Frontal cortex (tissue), 4 donors: Measurements from ENCODE around the gene CSF3R. TPM values are rescaled to one million over a fixed set of nuclear protein-coding genes. Genes with fewer than 3 reads are reported as not detected.

ENCODE experiments used
- DNase-seq, 2 donors: peaks; one replicate each; pipeline ENCODE4 v3.0.0; 2012; ENCODE audit warnings: low spot score in 2 of 2
- FAIRE-seq: peaks from 2 replicates; lab custom pipeline; 2012; peaks lifted over from hg19 to GRCh38; lab: Jason Lieb, UNC
- total RNA-seq: library from RNA; depleted of rRNA; stranded (reverse); fragments of >200 nt; gene quantifications from one replicate; pipeline ENCODE4 v1.2.3, GENCODE V29; 2014
- donor health status: control.
- donor health status: control.
- donor health status: control.

CSF3R gene
- total RNA-seq, 1 donor from 2014 or later, result 1.2 TPM

DNA sequence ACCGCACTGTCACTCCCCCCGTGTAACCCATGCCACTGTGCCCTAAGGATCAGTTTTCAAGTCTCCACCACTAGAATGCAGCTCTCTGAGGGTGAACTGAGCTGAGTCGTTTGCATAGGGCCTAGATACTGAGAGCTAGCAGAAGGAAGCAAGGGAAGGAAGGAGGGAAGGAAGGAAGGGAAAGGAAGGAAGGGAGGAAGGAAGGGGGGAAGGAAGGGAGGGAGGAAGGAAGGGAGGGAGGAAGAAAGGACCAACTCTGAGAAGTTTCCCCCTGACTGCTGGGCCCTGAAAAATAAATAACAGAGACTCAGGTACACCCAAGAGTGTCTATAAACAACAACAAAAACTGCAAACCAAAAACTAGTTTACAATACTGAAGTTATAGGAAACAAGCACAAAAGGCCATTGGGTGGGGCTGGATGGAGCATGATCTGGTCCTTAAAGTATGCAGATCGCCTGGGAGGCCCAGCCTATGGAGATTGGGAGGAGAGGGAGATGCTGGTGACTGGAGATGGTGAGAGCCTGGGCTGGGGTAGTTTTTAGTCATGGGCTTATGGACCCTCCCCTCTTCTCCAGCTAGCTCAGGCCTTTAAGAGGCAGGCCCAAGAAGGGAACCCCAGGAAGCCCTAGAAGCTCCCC is 16.9 kb downstream of the CSF3R start:
- no peak for FAIRE-seq
- no peak for DNase-seq

- peak in 1 of 2 donors; percentile 34 for DNase-seq
- FAIRE-seq, result no peak
These were observed 17.9 kb downstream of the CSF3R start for GRCh38 chr1:36464605-36465393.

DNA sequence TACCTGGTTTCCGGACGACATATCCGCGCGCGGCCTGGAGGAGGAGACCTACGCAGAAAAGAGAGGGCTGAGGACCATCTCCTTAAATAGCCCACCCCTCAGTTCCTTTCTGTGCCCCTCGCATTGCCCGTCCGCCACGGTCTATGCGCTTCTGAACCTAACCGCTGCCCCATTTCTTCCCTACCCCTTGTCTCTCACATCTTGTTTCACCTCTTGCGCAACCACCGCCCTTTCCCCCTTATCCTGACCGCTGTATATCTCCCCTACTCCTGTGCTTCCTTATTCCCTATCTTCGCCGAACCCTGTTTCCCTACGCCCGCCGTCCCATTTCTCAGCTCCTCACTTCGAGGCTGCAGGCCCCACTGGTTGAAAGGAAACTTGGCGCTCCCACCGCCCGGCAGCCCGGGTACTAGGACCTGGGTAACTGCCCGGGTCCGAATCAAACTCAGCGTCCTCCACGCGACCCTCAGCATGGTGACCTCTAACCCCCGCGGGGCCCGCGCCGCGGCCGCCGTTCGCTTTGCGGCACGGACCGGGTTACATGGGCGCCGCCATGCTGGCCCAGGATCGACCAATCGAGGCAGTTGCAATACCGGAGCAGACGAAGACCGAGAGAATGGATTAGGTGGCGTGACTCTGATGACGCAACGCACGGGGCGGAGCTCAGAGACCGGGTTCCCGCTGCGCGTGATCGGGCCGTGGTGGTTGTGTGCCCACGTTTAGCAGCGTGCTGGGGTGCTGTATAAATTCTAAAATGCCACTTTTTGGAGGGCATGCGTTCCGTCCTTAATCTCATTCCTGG is 18.7 kb downstream of the CSF3R start, which contains the start of gene MRPS15:
Gene MRPS15 (minus strand): TSS at position 582 of the 802 bp plus-strand sequence. CDS start 109 bp downstream, at position 473.
- peak; percentile 21 for FAIRE-seq
- DNase-seq, result peak; percentile 87 to 97

DNA sequence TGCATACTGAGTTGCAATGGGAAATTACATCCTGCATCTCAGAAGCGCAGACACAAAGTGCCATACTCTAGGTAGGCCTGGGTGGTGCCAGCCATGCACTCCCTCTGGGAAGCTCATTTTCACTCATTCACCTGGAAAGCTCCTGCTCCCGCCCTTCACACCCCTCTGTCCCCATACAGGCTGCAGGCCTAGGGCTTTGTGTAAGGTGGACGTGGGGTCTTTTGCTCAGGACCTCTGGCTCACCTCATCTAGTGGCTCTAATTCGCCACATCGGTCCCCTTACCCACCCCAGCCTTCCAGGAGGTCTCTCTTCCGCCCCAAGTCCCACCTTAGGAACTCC is 19.3 kb downstream of the CSF3R start:
- FAIRE-seq (no peak), DNase-seq (no peak)

DNA sequence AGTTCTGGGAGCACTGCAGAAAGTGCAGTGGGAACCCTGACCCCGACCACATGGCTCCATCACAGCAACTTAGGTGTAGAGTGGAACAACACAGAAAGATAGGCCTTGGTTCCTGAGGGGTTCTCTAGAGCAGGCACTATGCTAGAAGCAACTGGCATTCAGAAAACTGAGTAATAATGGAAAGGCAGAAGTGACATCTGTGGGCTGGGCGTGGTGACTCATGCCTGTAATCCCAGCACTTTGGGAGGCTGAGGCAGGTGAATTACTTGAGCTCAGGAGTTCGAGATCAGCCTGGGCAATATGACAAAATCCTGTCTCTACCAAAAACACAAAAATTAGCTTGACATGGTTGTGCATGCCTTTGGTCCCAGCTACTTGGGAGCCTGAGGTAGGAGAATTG is 23.8 kb downstream of the CSF3R start:
- FAIRE-seq, result no peak
- DNase-seq, result no peak

DNA sequence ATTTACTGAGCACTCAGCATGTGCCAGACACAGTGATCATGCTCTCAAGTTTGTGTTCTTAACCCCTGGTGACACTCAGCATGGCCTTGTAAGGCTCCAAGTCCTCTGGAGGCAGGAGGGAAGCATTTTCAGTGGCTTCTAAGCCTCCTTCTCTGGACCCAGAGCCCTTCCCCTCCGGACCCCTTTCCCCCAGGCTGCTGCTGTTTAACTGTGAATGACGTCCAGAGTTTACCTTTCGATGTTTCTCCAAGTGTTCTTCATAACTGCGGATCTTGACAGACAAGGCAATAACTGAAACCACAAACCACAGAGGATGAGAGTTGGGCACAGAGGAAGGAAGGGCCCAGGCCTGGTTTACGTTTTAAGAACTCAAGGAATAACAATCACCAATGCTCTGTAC is 25.0 kb downstream of the CSF3R start:
- no peak for FAIRE-seq
- no peak for DNase-seq

GRCh38 chr1:36456391-36456928 is 26.3 kb downstream of the CSF3R start:
- DNase-seq (no peak), FAIRE-seq (no peak)

- no peak for DNase-seq
- no peak for FAIRE-seq
These were observed 27.3 kb downstream of the CSF3R start for GRCh38 chr1:36455386-36455785.

DNA sequence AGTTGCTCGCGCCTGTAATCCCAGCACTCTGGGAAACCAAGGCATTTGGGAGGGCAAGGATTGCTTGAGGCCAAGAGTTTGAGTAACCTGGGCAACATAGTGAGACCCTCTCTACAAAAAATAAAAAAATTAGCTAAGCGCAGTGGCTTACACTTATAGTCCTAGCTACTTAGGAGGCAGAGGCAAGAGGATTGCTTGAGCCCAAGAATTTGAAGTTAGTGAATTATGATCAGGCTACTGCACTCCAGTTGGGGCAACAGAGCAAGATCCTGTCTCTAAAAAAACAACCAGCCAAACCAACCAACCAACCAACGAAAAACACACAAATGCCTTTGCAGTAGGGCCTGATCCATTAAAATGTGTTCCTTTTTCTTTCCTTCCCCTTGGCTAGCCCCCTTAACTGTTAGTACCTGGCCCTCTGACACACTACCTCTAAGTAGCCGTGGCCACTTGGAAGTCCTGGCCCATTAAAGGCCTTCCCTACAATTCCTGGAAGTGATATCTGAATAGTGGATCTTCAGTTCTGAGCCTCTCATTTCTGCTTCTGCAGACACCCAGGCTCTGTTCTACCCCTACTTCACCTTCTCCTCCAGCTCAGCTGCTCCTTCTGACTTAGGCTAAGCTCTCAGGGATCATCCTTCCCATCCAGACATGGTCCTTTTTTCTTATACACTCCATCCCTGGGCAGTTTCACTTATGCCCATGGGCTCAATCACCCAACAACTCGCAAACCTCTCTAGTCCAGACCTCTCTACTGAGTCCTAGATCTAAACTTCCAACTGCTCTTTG is 28.9 kb downstream of the CSF3R start:
- no peak for FAIRE-seq
- no peak for DNase-seq

DNA sequence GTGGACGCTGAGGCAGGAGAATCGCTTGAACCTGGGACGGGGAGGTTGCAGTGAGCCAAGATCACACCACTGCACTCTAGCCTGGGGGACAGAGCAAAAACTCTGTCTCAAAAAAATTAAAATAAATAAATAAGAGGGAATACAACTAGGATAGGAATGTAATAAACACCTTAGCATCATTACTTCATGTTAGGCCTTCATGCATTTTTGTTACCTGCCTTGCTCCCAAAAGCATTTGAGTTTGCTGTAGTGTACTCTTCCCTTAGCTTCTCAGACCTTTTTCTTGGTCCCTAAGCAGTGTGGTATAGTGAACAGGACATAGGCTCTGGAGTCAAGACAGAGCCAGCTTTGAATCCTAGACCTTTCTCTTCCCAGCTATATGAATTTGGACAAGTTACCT is 29.7 kb downstream of the CSF3R start:
- FAIRE-seq, result no peak
- no peak for DNase-seq

GRCh38 chr1:36450919-36451305 is 31.8 kb downstream of the CSF3R start:
- FAIRE-seq (no peak), DNase-seq (peak in 1 of 2 donors; percentile 37)

DNA sequence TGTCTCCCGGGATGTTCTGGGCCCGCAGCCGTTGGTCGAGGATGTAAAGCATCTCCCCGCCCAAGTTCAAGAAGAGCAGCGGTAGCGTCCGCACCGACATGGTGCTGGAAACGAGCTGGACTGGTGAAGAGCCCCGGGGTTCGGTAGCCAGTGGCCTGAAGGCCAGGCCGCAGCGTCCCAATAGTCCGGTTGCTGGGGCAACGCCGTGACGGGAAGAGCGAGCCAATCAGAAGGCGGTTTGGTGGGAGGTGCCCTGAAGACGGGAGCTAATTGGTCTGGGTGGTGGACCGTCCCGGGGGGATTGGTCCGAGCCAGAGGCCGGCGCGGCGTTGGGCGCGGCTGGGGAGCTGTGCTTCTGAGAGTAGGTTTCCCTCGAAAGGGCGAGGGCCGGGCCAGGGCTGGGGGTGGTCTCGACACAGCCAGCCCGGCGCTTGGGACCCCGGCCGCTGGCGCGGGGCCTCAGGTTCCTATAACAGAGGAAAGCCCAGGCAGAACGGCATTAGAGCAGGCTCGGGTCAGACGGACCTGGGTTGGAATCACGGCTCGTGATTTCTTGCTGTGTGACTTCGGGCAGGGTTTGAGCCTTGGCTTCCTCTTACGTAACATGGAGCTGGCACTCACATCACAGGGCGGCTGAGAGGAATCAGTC is 32.3 kb downstream of the CSF3R start, which contains the start of gene OSCP1:
Gene OSCP1 (minus strand): TSS at position 182 of the 649 bp plus-strand sequence. CDS start 82 bp downstream, at position 100.
- DNase-seq (peak; percentile 96 to 99), FAIRE-seq (peak; percentile 72)

DNA sequence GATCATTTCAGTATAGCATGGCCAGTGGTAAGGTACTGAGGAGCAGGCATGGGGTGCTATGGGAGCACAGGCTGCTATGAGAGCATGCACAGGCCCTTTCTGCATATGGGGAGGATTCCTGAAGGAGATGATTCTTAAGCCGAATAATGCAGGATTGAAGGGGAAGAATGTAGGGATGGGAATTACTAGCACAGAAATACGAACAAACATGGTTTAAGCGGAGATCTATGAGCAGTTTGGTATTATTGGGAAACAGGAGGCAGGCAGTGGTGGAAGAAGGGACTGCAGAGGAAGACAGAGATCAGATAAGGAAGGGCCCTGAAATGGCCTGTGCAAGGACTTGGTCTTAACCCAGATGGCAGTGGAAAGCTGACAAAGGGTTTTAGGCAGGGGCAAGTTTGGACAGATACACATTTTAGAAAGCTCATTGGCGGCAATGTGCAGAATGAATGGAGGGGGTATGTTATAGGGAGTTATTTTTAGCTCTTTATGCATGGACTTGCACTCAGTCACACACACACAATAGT is 34.1 kb downstream of the CSF3R start:
- no peak for FAIRE-seq
- no peak for DNase-seq

GRCh38 chr1:36447450-36447849 is 35.3 kb downstream of the CSF3R start:
- DNase-seq (no peak), FAIRE-seq (no peak)

DNA sequence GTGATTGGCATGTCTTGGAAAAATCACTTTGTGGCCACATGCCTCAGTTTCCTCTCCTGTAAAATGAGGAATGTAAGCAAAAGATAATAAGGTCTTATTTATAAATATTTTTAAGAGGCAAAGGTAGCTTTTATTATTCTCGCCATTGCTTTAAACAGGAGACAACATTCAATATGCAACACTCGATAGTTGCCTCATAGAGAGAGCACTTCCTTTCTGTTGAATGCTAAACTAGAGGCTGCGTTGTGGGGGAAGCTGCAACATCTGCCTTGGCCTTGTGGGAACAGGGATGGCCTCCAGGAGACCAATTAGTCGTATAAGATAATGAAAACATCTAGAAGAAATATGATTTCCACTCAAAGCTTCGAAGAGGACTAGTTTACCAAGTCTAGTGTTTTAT is 36.0 kb downstream of the CSF3R start:
- DNase-seq, result no peak

DNA sequence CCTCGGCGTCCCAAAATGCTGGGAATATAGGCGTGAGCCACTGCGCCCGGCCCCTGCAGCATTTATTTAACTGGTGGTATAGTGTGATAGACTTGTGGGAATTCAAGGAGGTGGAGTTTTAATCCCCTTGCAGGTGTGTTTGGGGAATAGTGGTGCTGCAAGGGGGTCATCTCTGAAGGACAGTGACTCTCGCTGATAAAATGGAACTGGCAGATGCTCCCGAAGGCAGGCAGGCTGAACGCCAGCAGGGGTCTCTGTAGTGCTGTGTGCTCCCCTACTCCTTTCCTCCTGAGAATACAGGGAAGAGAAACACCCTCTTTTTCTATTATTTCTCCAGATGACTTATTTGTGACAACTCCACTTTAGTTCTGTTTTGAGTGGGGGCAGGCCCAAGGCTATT is 36.4 kb downstream of the CSF3R start:
- FAIRE-seq (no peak), DNase-seq (no peak)

More for the DNA sequence above, 36.0 kb downstream of the CSF3R start:
- FAIRE-seq, result no peak

DNA sequence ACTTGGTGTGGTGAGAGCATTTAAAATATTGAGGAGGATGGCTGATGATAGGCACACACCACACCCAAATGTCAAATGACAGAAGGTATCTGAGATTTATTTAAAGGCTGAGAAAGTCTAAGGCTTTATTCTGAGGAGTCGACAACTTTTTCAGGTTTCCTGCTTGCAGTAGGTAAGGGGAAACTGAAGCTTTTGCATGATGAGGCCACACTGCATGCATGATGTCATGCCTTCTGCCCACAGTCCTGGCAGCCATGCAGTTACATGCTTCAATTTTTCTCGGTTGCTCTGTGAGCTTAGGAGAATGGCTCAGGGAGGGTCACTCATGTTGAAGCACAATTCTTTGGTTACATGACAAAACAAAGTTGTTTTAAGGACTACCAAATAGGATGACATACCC is 39.4 kb downstream of the CSF3R start:
- DNase-seq, result no peak
- FAIRE-seq, result no peak

DNA sequence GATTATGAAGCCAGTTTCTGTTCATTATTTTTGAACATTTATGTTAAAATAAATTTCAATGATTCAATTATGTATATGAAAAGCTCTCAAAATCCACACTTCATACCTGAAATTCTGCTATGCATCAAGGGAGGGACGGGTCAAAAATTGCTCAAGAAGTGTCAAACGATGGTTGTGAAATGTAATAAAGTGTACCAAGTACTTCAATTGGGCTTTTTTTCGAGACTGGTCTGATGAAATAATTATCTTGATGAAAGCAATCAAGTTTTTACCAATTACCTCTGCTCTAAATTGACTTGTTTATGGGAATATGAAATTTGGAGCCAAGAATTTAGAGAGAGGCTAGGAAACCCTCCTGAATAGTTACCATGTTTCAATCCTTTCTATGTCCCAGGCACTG is 40.4 kb downstream of the CSF3R start:
- FAIRE-seq (no peak), DNase-seq (no peak)

DNA sequence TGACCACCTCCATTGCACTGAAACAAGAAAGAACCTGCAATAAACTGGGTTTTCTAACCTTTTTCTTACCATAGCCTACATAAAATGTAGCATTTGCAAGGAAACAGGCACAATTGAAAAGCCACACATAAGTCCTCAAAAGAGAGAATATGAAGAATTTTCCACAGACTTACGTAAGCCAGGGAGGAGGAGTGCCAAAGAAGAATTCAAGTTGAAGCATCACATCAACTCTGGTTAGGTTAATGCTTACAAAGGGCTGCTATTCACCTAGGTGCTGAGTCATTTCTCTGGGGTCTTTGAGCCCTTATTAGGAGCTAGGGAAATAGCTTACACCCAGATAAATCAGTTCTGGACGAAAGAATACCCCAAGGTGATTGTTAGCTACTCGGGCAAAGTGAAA is 42.1 kb downstream of the CSF3R start:
- DNase-seq (no peak), FAIRE-seq (no peak)
